ENCODE measurements around the gene CHD9. TPM values are rescaled to one million over a fixed set of nuclear protein-coding genes. Genes with fewer than 3 reads are reported as not detected.

CHD9 gene, protein sequence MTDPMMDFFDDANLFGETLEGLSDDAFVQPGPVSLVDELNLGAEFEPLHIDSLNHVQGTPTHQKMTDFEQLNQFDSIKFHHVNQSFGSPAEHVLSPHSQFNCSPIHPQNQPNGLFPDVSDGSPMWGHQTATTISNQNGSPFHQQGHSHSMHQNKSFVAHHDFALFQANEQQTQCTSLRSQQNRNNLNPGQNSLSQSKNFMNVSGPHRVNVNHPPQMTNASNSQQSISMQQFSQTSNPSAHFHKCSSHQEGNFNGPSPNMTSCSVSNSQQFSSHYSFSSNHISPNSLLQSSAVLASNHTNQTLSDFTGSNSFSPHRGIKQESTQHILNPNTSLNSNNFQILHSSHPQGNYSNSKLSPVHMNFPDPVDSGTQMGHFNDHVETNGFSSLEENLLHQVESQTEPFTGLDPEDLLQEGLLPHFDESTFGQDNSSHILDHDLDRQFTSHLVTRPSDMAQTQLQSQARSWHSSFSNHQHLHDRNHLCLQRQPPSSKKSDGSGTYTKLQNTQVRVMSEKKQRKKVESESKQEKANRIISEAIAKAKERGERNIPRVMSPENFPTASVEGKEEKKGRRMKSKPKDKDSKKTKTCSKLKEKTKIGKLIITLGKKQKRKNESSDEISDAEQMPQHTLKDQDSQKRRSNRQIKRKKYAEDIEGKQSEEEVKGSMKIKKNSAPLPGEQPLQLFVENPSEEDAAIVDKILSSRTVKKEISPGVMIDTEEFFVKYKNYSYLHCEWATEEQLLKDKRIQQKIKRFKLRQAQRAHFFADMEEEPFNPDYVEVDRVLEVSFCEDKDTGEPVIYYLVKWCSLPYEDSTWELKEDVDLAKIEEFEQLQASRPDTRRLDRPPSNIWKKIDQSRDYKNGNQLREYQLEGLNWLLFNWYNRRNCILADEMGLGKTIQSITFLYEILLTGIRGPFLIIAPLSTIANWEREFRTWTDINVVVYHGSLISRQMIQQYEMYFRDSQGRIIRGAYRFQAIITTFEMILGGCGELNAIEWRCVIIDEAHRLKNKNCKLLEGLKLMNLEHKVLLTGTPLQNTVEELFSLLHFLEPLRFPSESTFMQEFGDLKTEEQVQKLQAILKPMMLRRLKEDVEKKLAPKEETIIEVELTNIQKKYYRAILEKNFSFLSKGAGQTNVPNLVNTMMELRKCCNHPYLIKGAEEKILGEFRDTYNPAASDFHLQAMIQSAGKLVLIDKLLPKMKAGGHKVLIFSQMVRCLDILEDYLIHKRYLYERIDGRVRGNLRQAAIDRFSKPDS (N-terminal part only)
- total RNA-seq (2022; extraction: Qiagen RNA extraction) = 14.5 to 19.7 TPM (median 17.6 TPM) in 5 replicates

DNA sequence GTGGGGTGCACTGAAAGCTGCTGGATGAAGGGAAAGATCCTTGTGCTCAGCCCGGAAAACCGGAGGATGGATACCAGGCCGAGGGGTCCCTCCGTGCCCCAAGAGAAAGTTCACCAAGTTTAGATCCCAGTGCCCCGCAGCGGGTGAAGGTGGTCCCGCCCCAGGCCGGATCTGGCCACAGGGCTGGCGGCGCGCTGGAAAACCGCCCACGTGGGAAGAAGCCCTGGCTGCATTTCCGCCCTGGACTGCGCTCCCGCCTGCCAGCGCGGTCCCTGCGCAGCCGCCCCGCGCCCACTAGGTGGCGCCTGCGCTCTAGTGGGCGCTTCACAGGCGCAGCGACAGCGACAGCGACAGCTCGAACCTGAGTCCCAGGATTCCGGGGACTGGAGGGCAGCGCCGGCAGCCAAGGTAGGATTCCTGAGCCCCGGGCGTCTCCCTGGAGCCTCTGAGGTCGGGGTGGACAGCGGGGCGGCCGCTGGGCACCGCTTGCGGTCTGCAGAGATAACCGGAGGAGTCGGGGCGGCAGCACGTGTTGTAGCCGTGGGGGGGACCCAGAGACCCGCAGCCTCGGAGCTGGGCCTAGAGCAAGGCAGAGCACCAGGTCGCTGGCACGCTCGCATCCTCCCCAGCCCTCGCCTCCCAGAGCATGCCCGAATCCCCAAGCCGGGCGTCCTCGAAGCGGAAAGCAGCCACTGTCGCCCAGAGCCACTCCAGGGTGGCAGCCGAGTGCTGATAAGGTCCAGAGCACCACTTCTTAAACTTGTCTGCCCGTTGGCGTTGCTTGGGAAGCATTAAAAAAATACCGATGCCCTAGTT is at the start of gene CHD9:
Gene CHD9 (plus strand): TSS at position 322 of the 816 bp plus-strand sequence. CDS start 101,099 bp downstream, outside the sequence.

DNA sequence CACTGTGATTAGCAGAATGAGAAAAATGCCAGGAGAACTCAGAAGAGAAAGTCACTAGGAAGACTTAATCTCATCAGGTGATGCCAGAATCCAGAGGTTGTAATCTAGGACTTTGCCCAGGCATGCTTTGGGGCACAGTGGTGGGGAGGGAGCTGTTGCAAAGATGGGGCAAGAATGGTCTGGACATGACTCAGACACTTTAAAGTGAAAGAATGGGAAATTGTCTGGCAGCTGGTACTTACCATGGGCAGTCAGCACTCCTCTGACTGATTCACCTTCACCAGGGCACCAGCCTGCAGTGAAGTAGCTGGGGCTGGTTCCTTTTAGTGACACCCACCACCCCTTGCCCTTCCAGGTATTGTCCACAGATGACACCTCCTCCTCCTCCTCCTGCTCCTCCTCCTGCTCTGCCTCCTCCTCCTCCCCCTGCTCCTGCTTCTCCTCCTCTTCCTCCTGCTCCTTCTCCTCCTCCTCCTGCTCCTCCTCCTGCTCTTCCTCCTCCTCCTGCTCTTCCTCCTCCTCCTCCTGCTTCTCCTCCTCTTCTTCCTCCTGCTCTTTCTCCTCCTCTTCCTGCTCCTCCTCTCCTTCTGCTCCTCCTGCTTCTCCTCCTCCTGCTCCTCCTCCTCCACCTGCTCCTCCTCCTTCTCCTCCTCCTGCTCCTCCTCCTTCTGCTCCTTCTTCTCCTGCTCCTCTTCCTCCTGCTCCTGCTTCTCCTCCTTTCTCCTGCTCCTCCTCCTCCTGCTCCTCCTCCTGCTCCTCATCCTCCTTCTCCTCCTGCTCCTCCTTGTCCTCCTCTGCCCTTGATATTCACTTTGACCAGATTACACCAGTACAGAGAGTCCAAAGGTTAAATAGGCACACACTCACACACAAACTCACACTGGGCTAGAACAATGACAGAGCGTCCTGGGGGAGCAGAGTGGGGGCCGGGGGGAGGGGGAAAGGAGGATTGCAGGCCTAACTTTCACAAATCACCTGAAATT is 2.0 kb upstream of the CHD9 start, which contains the start of gene CHD9NB:
Gene CHD9NB (minus strand): TSS at position 379 of the 983 bp plus-strand sequence. CDS start 8,739 bp downstream, outside the sequence.

Other genes starting within 250 kb of the CHD9 start
- gene CHD9NB, start 2.1 kb upstream of the CHD9 start, total RNA-seq (2022; extraction: Qiagen RNA extraction) = 0.80 to 1.4 TPM (median 1.3 TPM) in 5 replicates